GM15510 (cell line): ENCODE measurements around the gene PRKAR1A.

ENCODE experiments used
- POLR2A ChIP-seq: IDR thresholded peaks from 3 replicates; pipeline ENCODE4 v1.6.1; 2011; ENCODE audit warnings: borderline replicate concordance; ENCODE audit not compliant: insufficient read length; ENCODE audit errors: extremely low read depth

Gene PRKAR1A

DNA sequence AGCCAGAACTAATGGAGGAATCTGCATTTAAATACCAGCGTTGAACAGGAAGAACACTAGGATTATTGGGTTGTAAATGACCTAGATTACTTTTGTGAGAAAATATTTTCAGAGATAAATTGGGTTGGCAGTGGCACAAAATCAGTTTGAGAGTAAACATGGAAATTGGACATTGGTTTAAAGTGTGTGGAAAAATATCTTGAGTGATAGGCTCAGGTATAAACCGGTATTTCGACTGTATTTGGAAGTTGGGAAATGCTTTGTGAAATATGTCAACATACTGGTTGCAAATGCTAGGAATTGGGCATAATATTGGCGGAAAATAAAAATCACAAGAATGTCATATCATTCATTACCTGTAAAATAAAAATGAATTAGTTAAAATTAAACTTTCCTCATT, 15.1 kb downstream of the PRKAR1A start:
- TF ChIP-seq POLR2A, result no peak

DNA sequence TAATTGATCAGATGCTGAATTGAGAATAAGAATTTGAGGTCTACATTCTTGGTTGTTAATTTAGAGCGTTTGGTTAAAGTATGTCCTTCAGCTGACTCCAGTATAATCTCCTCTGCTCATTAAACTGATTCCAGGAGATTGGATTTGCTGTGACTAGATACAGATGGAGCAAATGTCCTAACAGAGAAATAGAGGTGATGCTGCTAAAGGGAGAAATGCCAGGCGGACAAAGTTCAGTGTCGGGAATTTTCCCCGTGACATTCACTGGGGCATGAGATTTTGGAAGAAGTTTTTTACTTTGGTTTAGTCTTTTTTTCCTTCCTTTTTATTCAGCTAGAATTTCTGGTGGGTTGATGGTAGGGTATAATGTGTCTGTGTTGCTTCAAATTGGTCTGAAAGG, 19.0 kb downstream of the PRKAR1A start:
- no peak for TF ChIP-seq POLR2A

- TF ChIP-seq POLR2A, result no peak
Observed at GRCh38 chr17:68532826-68533225, 20.6 kb downstream of the PRKAR1A start.

GRCh38 chr17:68533887-68534694, 21.9 kb downstream of the PRKAR1A start:
- no peak for TF ChIP-seq POLR2A

DNA sequence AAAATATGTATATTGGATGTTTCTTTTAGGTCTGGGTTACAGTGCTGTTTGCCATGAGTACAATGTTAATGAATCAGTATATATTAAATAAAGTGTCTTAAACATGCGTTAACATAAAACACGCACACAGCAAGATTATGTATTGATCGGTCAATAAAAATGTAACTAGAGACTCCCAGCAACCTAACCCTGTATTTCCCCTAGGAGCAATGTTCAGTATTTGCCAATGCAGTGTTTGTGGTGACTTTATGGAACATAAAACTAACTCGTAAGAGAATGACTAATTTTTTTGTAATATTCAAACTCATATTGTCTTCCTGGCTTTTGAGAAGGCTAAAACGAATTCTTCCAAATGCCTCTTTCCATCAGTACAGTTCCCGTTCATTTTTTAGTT, 22.5 kb downstream of the PRKAR1A start:
- no peak for TF ChIP-seq POLR2A

GRCh38 chr17:68535922-68536321, 23.7 kb downstream of the PRKAR1A start:
- TF ChIP-seq POLR2A, result no peak

DNA sequence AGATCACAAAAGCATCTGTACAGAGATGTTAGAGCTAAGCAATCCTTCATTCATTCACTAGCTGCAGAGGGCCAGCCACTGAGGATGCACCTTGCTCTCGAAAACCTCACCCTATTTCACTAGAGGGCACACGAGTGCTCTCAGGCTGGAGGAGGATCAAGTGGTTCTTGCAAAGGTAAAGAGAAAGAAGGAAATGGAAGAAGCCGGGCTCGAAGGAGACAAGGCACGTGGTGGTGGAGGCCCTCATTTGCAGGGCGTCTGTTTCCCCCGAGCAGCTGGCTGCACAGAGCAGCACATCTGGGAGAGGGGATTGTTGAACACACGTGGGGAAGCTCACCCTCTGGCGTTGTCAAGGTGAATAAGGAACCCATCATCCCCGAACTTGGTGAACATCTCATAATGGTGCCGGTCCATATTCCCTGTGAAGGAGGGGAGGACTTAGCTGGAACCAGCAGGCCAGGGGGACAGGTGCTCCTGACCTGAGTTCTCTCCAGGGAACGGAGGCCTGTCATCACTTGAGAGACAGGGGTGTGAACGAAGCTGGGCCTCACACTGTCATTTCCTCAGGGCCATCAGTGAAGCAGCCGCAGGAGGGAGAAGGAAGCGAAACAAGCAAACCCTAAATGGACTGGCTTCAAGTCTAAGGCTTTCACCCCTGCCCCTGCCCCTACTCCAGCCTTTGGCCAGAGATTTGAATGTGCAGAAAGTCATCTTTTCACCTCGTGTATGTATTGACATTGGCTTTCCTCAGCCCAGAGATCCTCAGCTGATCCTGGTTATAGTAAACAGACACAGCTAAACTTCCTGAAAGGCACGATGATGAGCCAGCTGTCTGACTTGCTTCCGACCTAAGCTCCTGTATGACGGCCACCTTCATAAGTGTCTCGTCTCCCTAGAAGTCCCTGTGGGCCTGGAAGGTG, 27.6 kb downstream of the PRKAR1A start:
- no peak for TF ChIP-seq POLR2A

DNA sequence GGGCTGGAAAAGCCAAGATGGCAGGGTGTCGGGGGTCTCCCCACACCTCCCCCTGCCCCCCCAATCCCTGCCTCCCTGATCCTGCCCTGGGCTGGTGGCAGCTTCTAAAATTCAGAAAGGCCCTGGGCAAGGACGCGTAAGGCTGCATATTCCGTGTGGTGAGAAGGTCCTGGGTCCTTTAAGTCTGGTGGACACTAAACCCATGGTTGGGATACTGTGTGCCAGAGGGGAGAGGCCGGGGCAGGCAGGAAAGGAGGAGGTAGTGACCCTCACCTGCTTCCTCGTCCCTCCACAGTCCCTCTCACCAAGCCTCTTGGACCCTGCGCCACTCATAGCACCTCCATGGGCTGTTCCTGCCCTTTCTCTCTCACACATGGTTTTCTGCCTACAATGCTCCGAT, 28.8 kb downstream of the PRKAR1A start:
- no peak for TF ChIP-seq POLR2A

DNA sequence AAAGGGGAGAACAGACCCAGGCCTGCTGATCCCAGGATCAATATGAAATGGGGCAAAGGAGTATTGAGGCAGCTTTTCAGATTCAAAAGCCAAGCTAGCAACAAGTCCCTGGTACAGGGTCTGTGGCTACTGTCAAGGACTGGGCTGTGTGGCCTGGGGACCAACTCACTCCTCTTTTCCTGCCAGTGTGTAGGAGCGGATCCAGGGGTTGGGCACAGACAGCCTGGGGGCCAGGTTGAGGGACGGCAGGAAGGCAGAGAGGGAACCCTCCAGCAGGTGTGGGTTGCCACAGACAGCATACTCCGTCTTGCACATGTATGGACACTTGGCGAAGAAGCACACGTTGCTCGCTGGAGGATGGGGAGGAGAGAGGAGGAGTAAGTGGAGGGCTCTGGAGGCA, 29.6 kb downstream of the PRKAR1A start:
- TF ChIP-seq POLR2A, result no peak

- no peak for TF ChIP-seq POLR2A
Observed at GRCh38 chr17:68542698-68543463, 30.7 kb downstream of the PRKAR1A start.

GRCh38 chr17:68544111-68544915, 32.1 kb downstream of the PRKAR1A start:
- TF ChIP-seq POLR2A, result no peak

- TF ChIP-seq POLR2A, result no peak
Observed at GRCh38 chr17:68556551-68556950, 44.3 kb downstream of the PRKAR1A start.

DNA sequence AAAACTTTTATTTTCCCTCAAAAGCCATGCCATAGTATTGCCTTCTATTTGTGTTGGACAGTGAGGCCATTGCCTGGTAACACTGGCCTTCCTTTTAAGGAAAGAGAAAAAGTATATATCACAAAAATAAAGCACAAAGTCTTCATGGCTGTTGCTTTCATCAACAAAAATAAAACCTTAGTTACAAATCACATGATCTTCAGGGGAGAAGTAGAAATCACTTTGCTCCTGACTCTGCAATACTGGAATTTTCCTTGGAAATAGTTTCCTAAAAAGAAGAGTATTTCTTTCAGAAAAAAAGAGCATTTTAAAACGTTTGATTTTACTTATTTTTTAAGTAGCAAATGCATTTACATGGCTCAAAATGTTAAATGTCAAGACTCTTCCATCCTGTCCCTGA, 47.1 kb downstream of the PRKAR1A start:
- no peak for TF ChIP-seq POLR2A
